D341Med (cell line): ENCODE measurements around the gene UMAD1.
A peak's percentile ranks its signal among the peaks of the same experiment; 100 is the strongest.

Experiments used
- DNase-seq: peaks from one replicate; pipeline ENCODE4 v3.0.0; 2012; ENCODE audit warnings: low spot score

UMAD1 gene

GRCh38 chr7:7688956-7689355 lies 48.4 kb downstream of the UMAD1 start:
- no peak for DNase-seq

- DNase-seq, result no peak
Observed at GRCh38 chr7:7693881-7694280, 53.3 kb downstream of the UMAD1 start.

GRCh38 chr7:7694542-7694941 lies 54.0 kb downstream of the UMAD1 start:
- no peak for DNase-seq

- DNase-seq, result no peak
Observed at GRCh38 chr7:7695111-7695817, 54.7 kb downstream of the UMAD1 start.

- no peak for DNase-seq
Observed at GRCh38 chr7:7696458-7697119, 56.0 kb downstream of the UMAD1 start.

DNA sequence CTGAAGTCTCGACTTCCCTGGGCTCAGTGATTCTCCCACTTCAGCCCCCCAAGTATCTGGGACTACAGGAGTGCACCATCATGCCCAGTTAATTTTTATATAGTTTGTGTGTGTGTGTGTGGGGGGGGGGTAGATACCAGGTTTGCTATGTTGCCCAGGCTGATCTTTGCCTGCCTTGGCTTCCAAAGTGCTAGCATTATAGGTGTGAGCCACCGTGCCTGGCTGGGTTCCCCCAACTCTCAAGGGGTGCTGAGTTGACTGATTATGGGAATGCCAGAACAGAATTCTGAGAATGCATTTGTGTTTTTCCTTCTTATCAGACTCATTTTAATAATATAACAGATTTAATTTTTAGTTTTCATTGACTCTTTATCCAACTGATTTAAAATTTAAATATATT lies 58.4 kb downstream of the UMAD1 start:
- DNase-seq, result no peak

GRCh38 chr7:7699380-7699779 lies 58.8 kb downstream of the UMAD1 start:
- DNase-seq, result no peak

DNA sequence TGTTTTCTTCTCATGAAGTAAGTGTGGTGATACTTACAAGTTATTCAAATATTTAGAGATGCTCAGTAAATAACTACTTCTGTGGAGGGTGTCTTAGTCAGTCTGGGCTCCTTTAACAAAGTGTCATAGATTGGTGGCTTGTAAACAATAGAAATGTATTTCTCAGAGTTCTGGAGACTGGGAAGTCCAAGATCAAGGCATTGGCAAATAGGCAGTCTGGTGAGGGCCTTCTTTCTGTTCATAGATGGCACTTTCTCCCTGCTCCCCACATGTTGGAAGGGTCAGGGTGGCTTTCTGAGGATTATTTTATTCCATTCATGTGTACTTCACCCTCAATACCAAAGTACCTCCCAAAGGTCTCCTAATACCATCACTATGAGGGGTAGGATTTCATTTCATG lies 59.4 kb downstream of the UMAD1 start:
- DNase-seq, result no peak

DNA sequence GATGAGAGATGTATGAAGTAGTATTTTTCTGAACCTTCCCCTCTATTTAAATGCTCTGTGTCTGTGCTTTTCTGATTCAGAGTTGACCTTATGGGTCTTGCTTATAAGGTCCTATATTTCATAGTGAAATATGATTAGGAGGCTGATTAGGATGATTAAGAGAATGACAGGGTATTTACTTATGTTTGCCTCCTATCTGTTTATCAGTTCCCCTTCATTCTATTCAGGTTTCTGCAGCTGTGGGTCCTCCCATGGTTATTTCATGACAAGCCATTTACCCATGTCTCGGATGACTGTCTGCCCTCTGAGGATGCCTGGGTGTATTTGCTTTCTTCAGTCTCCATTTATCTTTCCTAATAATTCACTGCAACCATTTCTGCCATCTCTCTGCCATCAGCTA lies 61.0 kb downstream of the UMAD1 start:
- no peak for DNase-seq

DNA sequence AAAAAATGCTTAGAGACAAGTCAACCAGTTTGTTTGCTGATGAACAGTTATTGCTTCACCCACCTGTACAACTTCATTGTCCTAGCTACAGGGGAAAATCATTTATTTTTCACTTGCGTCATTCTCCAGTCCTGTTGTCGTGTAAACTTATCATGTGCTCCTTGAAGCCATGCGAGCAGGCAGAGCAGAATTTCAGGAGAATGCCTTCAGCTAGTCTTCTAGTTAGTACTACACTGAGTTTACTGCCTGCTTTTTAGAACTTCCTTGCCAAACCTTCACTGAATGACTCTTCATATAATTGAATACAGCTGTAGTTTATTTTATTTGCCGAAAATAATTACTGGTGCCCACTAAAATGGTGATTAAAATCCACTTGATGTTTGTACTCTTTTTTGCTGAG lies 62.3 kb downstream of the UMAD1 start:
- no peak for DNase-seq

GRCh38 chr7:7703427-7703826 lies 62.9 kb downstream of the UMAD1 start:
- DNase-seq, result no peak

DNA sequence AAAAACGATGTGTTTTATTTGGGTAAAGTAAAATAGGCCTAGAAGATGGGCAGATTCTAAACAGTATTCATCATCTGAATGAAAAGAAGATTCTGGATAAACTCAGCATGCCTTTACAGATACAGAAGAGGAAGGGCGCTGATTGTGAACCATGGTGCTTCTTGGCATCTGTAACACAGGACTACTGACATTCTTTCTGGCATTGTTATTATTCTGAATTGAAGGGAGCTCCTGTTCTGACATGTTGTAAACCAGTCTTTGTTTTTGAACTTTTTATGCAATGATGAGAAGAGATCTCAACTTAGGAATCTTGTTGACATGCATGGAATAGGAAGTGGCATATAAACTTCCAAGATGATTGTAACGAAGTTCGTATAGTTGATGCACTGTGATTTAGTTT lies 64.3 kb downstream of the UMAD1 start:
- DNase-seq, result no peak

GRCh38 chr7:7705318-7705717 lies 64.8 kb downstream of the UMAD1 start:
- DNase-seq, result no peak

DNA sequence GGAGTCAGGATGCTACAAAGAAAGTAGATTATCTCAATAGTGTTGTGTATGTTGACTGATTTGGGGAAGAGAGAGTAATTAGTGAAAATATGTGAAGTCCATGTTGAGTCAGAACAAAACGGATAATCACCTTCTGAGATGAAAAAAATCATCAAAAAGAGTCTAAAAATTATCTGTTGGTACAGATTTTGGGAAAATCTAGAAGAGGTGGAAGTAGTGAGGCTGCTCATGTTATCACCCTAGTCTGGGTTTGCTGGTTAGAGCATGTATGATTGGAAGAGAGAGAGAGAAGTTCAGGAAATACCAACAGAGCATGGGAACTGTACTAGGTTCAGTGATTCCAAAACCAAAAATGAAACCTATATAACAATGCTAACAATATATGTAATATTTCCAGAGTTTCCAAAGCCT lies 65.6 kb downstream of the UMAD1 start:
- no peak for DNase-seq

- DNase-seq, result no peak
Observed at GRCh38 chr7:7706556-7707172, 66.1 kb downstream of the UMAD1 start.

DNA sequence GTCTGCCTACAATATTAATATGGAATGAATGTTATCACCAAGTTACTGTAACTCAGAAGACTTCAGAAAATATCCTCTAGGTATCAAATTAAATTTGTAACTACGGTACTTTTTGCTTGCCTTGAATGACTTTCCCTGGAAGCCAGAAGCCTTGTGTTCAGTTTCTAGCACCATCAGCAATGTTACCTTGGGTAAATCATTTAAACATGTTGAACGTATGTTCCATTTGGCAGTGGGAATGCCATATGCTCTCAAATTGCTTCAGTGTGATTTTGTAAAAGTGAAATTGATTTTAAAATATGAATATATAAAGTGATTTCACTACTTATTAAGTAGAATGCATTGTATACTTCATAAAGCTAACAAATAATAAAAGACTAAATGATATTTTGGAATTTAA lies 66.7 kb downstream of the UMAD1 start:
- no peak for DNase-seq

DNA sequence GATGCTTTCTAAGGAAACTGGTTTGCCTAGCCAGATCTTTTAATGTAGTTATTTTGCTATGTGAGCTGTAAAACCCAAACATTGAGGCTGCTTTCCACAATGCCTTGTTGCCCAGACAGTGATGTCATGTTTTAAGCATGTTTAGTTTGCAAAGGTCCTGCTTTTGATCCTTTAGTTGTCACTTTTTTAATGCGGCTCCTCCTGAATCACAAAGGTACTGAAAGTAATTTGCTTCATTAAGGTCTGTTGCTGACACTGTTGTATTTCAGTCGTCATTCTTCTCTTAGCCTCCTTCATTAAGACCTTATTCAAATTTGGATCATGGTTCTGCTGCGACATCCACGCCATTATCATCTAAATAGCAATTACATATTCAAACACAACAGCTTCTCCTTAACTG lies 67.3 kb downstream of the UMAD1 start:
- DNase-seq, result no peak

DNA sequence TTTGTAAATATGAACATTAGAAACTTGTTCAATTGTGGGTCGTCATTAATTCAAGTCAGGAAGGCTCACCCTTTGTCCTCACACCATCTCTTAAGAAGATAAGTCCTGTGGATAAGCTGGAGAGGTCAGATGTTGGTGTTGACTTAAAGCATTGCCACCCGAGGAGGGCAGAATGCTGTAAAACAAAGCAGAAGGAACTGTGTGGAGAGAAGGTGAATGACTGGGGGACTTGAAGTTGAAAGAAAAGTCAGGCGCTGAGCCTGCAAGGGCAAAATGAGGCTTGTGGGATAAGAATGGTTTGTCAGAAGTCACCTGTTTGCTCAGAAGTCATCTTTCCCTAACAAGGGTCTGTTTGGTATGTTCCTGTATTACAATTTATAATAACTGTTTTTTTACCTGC lies 68.7 kb downstream of the UMAD1 start:
- peak; percentile 18 for DNase-seq

DNA sequence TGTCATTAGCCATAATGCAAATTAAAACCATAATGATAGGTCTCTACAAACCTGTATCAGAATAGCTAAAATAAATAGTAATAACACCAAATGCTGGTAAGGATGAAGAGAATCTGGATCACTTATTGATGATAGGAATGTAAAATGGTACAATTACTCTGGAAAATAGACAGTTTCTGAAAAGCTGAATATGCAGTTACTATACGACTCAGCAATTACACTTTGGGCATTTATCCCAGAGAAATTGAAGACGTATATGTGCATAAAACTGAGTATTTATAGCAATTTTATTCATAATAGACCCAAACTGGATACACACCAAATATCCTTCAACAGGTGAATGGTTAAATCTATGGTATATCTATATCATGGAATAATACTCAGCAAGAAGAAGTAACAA lies 69.9 kb downstream of the UMAD1 start:
- DNase-seq, result no peak

DNA sequence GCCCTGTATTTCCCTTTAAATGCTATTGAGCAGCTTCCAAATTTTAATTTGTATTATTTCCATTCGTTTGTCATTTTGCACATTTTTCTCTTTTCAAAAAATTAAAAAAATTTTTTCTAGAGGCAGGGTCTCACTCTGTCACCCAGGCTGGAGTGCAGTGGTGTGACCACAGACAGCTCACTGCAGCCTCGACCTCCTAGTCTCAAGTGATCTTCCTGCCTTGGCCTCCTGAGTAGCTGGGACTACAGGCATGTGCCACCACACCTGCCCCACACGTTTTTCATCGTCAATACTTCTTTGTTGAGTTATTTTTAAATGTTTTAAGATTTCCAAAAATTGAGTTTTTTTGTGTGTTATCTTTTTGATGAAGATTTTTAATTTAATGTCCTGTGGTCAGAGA lies 73.2 kb downstream of the UMAD1 start:
- no peak for DNase-seq

GRCh38 chr7:7718492-7718891 lies 77.9 kb downstream of the UMAD1 start, which contains the start of gene RPA3:
Gene RPA3 (minus strand): TSS chr7:7718607. CDS start chr7:7640418, 78,189 bp downstream.
- no peak for DNase-seq

- peak; percentile 55 for DNase-seq
Observed at GRCh38 chr7:7719236-7719635, 78.7 kb downstream of the UMAD1 start.

GRCh38 chr7:7720193-7720592 lies 79.6 kb downstream of the UMAD1 start:
- no peak for DNase-seq
